Hematopoietic multipotent progenitor cell treated with erythropoietin and hydrocortisone succinate and interleukin-3 and kit ligand, for 15 days (in vitro differentiated cells): ENCODE measurements around the gene BPHL.
"Not testable (repeated sequence)": the region's sequence is repeated elsewhere in the genome, so short reads cannot be mapped to it uniquely, and the experiment has no call there.

Source experiments
- DNase-seq: peaks from one replicate; pipeline ENCODE4 v3.0.0-alpha.2; 2015; ENCODE audit warnings: low spot score

Gene BPHL

GRCh38 chr6:3118353-3119039 is at the start of gene BPHL:
Gene BPHL (plus strand): TSS chr6:3118711. CDS start chr6:3118741, 30 bp downstream.
- peak; percentile 97 for DNase-seq

GRCh38 chr6:3071568-3071967 is 46.9 kb upstream of the BPHL start:
- DNase-seq, result no peak

- DNase-seq, result no peak
Measured at GRCh38 chr6:3072798-3073197, 45.7 kb upstream of the BPHL start.

- DNase-seq, result no peak
Measured at GRCh38 chr6:3073382-3073781, 45.1 kb upstream of the BPHL start.

GRCh38 chr6:3075772-3076113 is 42.8 kb upstream of the BPHL start:
- DNase-seq, result no peak

- no peak for DNase-seq
Measured at GRCh38 chr6:3076320-3076719, 42.2 kb upstream of the BPHL start.

- no peak for DNase-seq
Measured at GRCh38 chr6:3077430-3077829, 41.1 kb upstream of the BPHL start.

GRCh38 chr6:3078952-3079351 is 39.6 kb upstream of the BPHL start:
- not testable (repeated sequence) for DNase-seq

GRCh38 chr6:3079682-3080081 is 38.8 kb upstream of the BPHL start:
- DNase-seq, result no peak

GRCh38 chr6:3081960-3082359 is 36.6 kb upstream of the BPHL start:
- no peak for DNase-seq

- DNase-seq, result no peak
Measured at GRCh38 chr6:3085074-3085473, 33.4 kb upstream of the BPHL start.

GRCh38 chr6:3086282-3086946 is 32.1 kb upstream of the BPHL start:
- DNase-seq, result no peak

- DNase-seq, result no peak
Measured at GRCh38 chr6:3088446-3088845, 30.1 kb upstream of the BPHL start.

GRCh38 chr6:3088968-3089367 is 29.5 kb upstream of the BPHL start:
- no peak for DNase-seq

- no peak for DNase-seq
Measured at GRCh38 chr6:3090013-3090412, 28.5 kb upstream of the BPHL start.

- DNase-seq, result no peak
Measured at GRCh38 chr6:3094815-3095214, 23.7 kb upstream of the BPHL start.

GRCh38 chr6:3102875-3103274 is 15.6 kb upstream of the BPHL start:
- DNase-seq, result no peak

GRCh38 chr6:3108746-3109414 is 9.6 kb upstream of the BPHL start:
- no peak for DNase-seq

- no peak for DNase-seq
Measured at GRCh38 chr6:3109761-3110160, 8.8 kb upstream of the BPHL start.

- no peak for DNase-seq
Measured at GRCh38 chr6:3114377-3114776, 4.1 kb upstream of the BPHL start.

- no peak for DNase-seq
Measured at GRCh38 chr6:3117912-3118352, 579 bp upstream of the BPHL start.

GRCh38 chr6:3119040-3119723 is 671 bp downstream of the BPHL start:
- DNase-seq, result peak; percentile 14

GRCh38 chr6:3120765-3121089 is 2.2 kb downstream of the BPHL start:
- DNase-seq, result no peak
